Retinal pigment epithelial cell (primary cell): ENCODE measurements around the gene ARHGAP10.

ENCODE experiments used
- DNase-seq: peaks from one replicate; pipeline ENCODE4 v3.0.0-alpha.2; 2010; ENCODE audit warnings: low read depth
- H3K4me3 ChIP-seq: 2 replicates; pipeline ENCODE4 v1.5.1; 2011; ENCODE audit warnings: mild to moderate bottlenecking, low read length, control low read depth, moderate library complexity
- CTCF ChIP-seq: conservative IDR thresholded peaks from 2 replicates; pipeline ENCODE4 v1.5.1; 2011; ENCODE audit warnings: low read depth, low read length, control low read depth, inconsistent platforms

ARHGAP10 gene

GRCh38 chr4:147843162-147843561 is 111.3 kb downstream of the ARHGAP10 start:
- DNase-seq, result no peak
- peak; percentile 44 for TF ChIP-seq CTCF
- H3K4me3 ChIP-seq, result no peak overlapping the region

GRCh38 chr4:147844781-147845180 is 112.9 kb downstream of the ARHGAP10 start:
- H3K4me3 ChIP-seq, result no peak overlapping the region
- TF ChIP-seq CTCF, result no peak
- no peak for DNase-seq

GRCh38 chr4:147846318-147847155 is 114.6 kb downstream of the ARHGAP10 start:
- no peak for TF ChIP-seq CTCF
- DNase-seq, result no peak
- no peak overlapping the region for H3K4me3 ChIP-seq

GRCh38 chr4:147847751-147848590 is 116.1 kb downstream of the ARHGAP10 start:
- TF ChIP-seq CTCF, result no peak
- H3K4me3 ChIP-seq, result no peak overlapping the region
- no peak for DNase-seq

- TF ChIP-seq CTCF, result no peak
- no peak for DNase-seq
- H3K4me3 ChIP-seq, result no peak overlapping the region
These were observed 116.7 kb downstream of the ARHGAP10 start for GRCh38 chr4:147848634-147849033.

- no peak for DNase-seq
- TF ChIP-seq CTCF, result no peak
- no peak overlapping the region for H3K4me3 ChIP-seq
These were observed 119.2 kb downstream of the ARHGAP10 start for GRCh38 chr4:147851135-147851534.
